NCI-H2227 (cell line): ENCODE data around the gene GBF1.

ENCODE experiments used
- DNase-seq: peaks from one replicate; lab custom pipeline; 2025; ENCODE audit not compliant: unreplicated experiment; lab: John Stamatoyannopoulos, UW

Gene GBF1

GRCh38 chr10:102342958-102343357 is 97.6 kb downstream of the GBF1 start:
- DNase-seq: no peak

- no peak for DNase-seq
Measured at GRCh38 chr10:102344067-102344466, 98.7 kb downstream of the GBF1 start.

GRCh38 chr10:102347236-102347828 is 102.0 kb downstream of the GBF1 start:
- peak; percentile 20 for DNase-seq

GRCh38 chr10:102352066-102352715 is 106.9 kb downstream of the GBF1 start:
- peak; percentile 74 for DNase-seq

- no peak for DNase-seq
Measured at GRCh38 chr10:102354451-102354850, 109.1 kb downstream of the GBF1 start.

- DNase-seq: no peak
Measured at GRCh38 chr10:102358712-102359382, 113.5 kb downstream of the GBF1 start.

- DNase-seq: no peak
Measured at GRCh38 chr10:102367441-102367840, 122.1 kb downstream of the GBF1 start.

GRCh38 chr10:102368077-102368476 is 122.7 kb downstream of the GBF1 start:
- DNase-seq: no peak

- no peak for DNase-seq
Measured at GRCh38 chr10:102371295-102371694, 126.0 kb downstream of the GBF1 start.

- DNase-seq: no peak
Measured at GRCh38 chr10:102375250-102375649, 129.9 kb downstream of the GBF1 start.

GRCh38 chr10:102375867-102376266 is 130.5 kb downstream of the GBF1 start:
- no peak for DNase-seq

GRCh38 chr10:102376901-102377300 is 131.6 kb downstream of the GBF1 start:
- DNase-seq: no peak

- DNase-seq: no peak
Measured at GRCh38 chr10:102379383-102379782, 134.1 kb downstream of the GBF1 start.

- no peak for DNase-seq
Measured at GRCh38 chr10:102381983-102382382, 136.7 kb downstream of the GBF1 start.

GRCh38 chr10:102382871-102383270 is 137.5 kb downstream of the GBF1 start:
- DNase-seq: no peak

GRCh38 chr10:102384053-102384452 is 138.7 kb downstream of the GBF1 start:
- DNase-seq: no peak

GRCh38 chr10:102384606-102385429 is 139.5 kb downstream of the GBF1 start:
- no peak for DNase-seq

GRCh38 chr10:102389894-102390293 is 144.6 kb downstream of the GBF1 start:
- DNase-seq: no peak

- no peak for DNase-seq
Measured at GRCh38 chr10:102392306-102392705, 147.0 kb downstream of the GBF1 start.

GRCh38 chr10:102393411-102394078 is 148.2 kb downstream of the GBF1 start:
- DNase-seq: peak; percentile 81
